Kidney tubule cell (primary cell): ENCODE data around the gene CSDE1.

Experiments
- DNase-seq: peaks from one replicate; pipeline ENCODE4 v3.0.0-alpha.2; 2018; ENCODE audit warnings: low spot score

The CSDE1 gene

DNA sequence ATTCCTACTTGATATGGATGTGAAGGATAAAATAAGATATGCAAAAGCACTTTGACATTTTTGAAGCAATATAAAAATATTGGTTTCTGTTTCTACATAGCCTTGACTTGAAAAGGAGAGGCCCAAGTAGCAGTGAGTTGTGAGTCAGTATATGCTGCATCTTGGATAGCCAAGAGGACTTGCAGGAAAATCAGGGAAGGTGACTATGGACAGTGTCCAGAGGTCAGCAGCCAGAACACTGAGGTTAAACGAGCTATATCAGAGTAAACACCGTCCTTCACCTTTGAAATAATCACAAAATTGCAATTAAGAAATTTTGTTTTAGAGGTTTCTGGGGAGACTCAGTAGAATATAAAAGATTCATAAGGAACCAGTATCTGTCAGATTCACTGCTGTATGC is 55.9 kb downstream of the CSDE1 start:
- DNase-seq = no peak

DNA sequence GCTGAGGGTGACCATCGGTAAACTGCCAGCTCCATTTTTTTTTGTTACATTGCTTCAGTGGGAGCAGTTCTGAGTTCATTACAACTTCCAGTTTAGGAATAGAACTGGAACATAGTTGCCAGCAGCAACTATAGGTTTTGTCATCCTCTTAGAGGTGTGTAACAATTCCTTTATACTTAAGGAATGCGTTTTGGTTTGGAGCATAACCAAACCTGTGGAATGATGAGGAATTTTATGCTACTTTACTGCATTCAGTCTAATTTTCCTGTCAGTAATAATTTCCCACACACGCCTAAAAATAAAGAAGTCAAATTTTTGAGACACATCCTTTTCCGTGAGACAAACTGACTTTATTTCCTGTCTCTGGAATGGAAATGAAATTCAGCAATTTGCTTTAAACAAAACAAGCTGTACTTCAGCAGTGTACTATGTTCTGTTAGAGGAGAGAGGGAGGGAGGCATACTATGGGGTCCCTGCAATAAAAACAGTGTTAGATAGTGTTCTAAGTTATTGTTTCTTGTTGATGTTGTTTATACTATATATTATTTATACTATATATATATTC is 57.7 kb downstream of the CSDE1 start:
- no peak for DNase-seq

DNA sequence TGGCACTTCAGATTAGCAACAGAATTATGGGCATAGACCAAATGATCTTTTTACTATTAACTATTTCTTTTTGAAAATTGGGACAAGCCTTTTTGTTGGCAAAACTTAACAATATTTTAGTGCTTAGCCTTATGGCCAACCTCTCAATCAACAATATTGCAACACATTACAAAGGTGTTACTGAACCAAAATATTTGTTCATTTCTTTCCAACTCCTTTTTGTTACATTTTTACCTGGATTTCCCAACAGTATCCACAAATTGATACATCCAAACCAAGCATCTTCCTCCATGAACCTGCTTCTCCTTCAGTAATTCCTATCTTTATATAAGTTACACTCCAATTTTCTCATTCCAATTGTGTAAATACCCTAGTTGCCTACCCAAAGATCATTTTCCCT is 61.0 kb downstream of the CSDE1 start:
- DNase-seq = no peak

DNA sequence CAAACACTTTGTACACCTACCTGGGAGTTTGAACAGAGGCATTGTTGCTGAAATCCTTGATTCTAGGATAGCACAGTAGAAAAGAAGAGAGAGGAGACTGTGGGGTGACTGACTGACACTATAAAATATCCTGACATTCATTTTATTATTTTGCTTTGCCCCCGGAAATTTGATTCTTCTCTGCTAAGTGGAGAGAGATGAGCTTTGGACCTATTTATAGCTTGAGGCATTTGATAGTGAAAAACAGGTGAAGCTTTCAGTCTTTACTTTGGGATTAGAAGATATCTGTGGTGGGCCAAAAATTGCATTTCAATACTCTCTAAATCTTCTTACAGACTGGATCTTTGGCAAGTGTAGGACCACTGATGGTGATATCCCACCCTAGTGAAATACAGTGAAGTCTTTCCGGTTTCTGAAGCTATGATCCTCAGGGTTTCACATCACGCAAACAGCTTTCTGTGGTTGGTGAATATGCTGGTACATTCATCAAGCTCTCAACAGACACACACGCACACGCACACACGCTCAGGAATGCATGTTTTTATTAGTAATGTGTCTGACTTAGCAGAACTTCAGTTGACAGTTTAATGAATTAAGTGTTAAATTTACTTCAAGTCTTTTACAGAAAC is 62.2 kb downstream of the CSDE1 start, which contains the start of gene AMPD1:
TSS of gene AMPD1 (minus strand) at position 117 of the 629 bp plus-strand sequence. CDS start at position 42, 75 bp downstream.
- DNase-seq = peak; percentile 51

DNA sequence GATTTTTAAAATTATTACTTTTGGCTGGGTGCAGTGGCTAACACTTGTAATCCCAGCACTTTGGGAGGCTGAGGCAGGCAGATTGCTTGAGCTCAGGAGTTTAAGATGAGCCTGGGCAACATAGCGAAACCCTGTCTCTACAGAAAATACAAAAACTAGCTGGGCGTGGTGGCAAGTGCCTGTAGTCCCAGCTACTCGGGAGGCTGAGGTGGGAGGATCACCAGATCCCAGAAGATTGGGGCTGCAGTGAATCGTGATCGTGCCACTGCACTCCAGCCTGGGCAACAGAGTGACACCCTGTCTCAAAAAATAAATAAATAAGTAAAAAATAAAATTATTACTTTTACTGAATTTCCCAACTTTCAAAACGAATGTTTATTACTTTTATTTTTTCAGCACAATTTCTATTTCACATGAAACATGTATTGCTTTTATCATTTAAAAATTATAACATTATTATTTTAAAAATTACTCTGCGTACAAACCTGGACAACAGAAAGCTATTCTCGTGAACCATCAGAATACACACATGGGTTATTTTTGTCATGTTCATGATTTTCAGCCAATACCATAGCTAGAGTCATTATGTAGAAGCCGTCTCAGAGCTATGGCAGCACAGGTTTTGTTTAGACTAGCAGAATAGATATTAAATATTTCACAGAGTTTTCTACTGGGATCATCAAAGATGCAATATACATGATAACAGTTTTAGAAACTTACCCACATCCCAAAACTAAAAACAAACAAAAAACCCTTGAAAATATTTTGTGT is 63.1 kb downstream of the CSDE1 start:
- no peak for DNase-seq

DNA sequence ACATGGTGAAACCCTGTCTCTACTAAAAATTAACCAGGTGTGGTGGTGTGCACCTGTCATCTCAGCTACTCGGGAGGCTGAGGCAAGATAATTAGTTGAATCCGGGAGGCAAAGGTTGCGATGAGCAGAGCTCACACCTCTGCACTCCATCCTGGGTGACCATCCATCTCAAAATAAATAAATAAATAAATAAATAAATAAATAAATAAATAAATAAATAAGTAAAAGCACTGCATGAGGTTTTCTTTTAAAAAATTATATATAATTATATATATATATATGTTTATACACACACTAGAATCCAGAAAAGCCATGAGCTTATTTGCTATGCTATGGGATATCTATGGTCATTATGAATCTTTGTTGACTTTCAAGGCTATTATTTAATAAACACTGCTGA is 64.8 kb downstream of the CSDE1 start:
- no peak for DNase-seq

DNA sequence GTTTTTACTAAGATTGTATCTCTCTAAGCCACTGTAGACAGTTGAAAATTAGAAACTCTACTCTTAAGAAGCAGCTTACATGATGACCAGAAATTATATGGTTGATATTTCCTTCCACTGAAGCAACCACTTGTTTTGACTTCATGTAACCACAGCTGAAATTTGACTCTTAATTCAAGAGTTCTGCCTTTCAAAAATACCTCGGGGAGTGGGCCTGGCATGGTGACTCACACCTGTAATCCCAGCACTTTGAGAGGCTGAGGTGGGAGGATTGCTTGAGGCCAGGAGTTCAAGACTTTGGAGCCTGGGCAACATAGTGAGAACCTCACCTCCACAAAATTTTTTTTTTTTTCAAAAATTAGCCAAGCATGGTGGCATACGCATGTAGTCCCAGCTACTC is 66.7 kb downstream of the CSDE1 start:
- DNase-seq = no peak

DNA sequence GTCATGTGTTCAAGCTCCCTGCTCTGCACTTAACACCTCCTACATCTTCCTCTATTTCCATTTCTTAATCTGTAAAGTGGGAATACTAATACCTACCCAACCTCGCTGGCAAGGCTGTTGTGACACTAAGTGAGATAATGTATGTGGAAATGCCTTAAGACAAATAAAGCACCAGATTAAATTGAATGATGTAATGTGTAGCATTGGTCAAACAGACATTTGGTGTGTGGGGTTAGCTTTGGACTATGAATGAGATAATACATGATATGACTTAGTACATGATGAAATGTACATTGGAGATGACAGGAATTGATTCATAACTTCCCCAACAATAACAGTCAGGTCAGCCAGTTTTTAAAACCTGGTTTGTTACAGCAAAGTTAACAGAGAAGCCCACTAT is 67.6 kb downstream of the CSDE1 start:
- no peak for DNase-seq

DNA sequence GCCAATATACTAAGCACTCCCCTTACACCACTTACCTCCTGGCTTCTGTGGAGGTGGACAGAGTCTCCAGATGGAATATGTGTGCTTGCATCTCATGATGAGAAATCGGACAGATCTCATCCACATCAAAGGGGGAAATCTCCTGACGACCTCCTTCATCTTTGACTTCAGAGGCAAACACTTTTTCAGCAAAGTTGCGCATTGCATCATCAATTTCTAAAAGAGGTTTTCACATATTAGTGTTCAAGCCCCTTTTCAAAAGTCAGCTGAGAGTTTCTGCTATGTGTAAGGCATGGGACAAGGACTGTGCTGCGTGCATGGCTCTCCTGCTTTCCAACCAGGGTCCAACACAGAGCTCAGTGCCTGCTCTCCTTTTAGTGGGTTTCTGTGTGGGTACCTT is 69.3 kb downstream of the CSDE1 start:
- DNase-seq = no peak

DNA sequence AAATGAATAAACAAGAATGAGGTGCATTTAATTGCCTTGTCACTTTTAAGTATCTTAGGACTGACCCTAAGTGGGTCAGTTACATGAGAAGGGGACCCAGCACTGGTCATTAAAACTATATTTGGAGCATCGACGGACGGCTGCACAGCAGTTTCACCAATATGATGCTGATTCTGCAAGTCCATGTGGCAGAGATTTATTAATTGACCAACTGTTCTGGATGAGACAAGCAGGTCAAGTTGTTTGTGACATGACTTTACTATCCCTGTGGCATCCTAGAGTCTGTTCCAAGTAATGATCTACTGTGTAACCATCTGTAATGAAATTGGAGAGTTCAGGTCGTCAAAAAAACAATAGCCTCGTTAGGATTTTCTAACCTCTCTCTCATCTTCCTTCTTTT is 71.9 kb downstream of the CSDE1 start:
- no peak for DNase-seq

DNA sequence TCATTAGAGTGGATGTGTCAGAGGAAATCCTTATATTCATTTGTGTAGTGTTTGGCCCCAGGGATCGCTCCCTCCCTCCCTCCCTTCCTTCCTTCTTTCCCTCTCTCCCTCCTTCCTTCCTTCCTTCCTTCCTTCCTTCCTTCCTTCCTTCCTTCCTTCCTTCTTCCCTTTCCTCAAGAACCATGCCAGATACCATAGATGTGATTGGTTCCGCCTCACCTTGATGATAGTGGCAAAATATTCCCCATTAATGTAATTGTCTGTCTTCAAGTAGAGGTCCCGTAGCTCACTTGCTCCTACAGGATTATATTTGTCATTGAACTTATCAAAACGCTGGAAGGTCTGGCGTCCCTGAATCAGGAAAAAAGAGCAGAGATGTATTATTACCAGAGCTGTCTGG is 80.1 kb downstream of the CSDE1 start:
- no peak for DNase-seq

DNA sequence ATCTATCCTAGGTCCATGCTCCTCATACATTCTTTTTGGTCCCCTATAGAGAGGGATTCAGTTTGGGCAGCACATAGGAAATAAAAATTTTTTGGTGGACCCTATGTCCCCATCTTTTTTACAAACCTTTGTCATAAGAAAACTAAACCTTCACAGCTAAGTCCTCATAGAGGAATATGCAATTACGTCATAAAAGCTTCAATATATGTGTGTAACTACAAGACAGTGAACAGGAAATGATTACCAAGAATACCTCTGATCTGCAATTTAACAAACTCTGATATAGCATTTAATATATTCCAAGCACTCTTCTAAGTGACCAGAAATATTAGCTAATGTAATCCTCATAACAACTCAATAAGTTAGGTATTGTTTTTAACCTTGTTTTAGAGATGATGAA is 81.7 kb downstream of the CSDE1 start:
- DNase-seq = no peak

DNA sequence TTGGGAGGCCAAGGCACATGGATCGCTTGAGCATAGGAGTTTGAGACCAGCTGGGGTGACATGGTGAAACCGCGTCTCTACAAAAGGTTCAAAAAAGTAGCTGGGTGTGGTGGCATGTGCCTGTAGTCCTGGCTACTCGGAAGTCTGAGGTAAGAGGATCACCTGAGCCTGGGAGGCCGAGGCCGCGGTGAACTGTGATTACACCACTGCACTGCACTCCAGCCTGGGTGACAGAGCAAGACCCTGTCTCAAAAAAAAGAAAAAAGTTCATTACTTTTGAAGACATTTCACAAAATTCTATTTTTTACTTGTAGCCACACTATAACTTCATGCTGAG is 85.9 kb downstream of the CSDE1 start:
- no peak for DNase-seq

DNA sequence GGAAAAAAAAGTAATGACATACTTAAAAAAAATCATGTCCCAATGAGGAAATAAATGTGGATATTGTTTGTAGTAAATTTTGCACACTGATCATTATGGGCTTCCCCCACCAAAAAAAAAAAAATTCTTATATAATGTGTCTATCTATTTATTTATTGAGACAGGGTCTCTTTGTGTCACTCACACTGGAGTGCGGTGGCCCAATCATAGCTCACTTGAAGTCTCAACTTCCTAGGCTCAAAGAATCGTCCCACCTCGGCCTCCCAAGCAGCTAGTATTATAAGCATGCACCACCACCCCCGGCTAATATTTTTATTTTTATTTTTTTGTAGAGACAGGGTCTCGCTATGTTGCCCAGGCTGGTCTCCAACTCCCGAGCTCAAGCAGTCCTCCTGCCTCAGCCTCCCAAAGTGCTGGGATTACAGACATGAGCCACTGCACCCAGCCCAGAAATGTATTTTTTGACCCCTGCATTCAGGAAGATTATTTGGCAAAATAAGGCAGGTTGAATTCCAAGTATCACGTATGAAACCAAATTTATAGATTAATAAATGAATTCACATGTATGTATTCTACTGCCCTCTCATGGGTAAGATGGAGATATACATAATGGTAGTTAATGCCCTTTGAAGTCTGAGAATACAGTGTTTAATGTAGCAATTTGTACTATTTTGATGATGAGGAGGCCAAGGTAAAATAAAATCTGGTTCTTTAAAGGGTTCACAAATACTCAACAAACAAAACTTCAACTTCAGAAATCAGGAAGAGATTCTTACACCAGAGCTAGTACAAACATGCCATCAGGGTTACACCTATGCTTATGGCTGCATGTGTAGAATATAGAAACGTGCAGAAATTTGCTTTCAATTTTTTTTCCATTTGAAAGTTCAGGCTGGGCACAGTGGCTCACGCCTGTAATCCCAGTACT is 86.5 kb downstream of the CSDE1 start:
- DNase-seq = peak; percentile 10

DNA sequence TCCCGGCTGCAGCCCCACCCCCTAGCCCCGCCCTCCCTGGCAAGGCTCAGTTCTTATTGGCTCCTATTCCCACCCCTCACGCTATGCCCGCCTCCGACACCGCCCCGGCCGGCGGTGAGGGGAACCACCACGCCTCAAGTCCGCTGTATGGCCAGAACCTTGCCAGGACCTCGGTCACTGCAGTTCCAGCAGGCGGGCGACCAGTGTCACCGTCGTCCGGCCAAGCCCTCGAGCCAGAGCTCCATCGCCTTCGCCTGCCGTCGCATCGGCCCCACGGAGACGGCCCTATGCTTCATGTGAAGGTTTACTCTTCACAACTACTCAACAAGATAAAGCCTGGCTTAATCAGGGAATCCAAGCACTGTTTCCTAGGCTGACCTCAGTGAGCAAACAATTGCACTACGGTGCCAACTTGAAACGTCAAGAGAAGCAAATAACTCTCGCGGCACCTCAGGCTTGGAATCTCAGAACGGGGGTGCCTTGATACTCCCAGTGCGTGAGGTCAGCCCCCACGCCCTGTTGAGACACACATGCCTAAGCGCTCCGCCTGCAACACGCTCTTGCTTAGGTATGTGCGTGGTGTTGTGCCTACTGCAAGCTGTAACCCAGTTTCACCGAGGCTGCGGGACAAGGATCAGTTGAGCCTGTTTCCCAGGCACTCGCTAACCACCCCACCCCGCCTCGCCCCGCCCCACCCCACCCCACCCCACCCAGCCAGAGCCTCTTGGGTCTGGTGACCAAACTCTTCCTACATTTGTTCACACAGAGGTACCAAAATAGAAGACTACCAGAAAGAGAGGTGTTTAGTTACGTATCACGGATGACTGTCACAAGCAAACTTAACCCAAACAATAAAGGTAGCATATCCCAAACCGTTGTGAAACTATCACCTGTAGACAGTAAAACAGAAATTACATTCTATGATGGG is 87.4 kb downstream of the CSDE1 start:
- DNase-seq = peak; percentile 92

DNA sequence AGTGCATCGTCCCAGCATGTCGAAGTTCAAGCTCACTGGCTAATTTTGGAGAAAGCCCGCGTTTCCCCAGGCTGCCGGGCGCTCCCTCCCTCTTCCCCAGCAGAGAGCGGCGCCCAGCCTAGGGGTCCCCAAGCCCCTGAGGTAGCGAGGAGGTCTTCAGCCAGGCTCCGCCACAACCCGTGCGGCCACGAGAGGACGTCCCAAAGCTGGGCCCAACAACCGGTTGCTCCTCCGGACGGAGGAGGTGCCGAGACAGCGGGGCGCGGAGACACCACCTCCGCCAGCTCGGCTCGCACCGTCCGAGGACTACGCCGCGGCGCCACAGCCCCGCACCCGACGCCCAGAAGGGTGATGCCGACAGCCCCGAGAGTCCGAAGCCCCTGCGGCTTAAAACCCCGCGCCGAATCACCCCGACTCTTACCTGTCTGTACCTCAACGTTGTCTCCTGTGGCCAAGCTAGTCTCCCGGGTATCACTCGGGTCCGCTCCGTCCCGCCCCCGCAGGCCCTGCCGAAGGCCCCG is 88.2 kb downstream of the CSDE1 start, which contains the start of gene DENND2C:
TSS of gene DENND2C (minus strand) at position 488 of the 521 bp plus-strand sequence. CDS start 44,065 bp downstream, outside the sequence.
- DNase-seq = no peak

DNA sequence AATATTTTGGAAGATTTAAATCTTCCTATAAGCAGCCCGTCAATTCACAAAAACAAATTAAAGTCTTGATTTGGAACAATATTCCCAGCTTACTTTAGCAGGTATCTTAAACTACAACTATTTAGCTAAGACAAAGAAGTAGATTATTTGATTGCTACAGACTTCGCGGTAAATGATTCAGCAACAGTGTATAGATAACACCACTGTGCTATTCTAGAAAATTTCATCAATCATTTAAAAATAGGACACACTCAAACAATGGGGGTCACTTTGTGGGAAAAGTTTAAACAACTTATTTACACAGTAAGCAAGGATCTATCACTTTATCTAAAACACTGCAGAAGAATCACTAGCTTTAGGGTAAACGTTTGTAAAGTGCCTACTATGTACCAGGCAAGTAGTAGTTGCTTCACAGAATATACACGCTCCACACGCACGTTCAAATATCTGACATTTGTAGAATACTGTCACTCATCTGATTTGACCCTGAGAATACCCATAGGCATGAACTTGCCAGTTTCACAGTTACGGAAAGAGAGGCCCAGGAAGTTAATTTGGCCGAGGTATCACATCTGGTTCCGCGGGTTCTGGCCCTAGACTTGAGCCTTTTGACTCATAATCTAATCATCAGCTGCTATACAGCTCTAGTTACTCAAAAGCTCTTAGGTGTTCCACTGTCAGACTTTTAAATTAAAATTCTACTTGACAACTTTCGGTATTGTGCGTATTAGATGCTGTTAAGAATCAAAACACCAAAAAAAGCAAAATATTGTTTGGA is 88.8 kb downstream of the CSDE1 start:
- peak; percentile 35 for DNase-seq

DNA sequence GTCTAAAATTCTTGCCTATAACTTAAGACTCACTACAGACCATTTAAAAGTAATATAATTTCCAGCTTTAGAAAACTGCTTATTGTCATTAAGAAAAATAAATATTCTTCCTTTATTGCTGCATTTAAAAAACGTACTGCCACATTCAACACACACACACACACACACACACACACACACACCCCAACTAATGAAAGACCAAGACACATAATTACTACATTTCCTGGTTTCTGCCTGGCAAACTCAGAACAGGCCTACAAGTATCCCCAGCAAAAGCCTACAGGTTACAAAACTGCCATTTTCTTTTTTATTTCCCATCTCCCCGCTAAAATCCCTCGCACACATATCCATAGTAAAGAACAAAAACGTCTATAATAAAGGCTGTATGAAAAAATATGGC is 89.4 kb downstream of the CSDE1 start:
- no peak for DNase-seq

DNA sequence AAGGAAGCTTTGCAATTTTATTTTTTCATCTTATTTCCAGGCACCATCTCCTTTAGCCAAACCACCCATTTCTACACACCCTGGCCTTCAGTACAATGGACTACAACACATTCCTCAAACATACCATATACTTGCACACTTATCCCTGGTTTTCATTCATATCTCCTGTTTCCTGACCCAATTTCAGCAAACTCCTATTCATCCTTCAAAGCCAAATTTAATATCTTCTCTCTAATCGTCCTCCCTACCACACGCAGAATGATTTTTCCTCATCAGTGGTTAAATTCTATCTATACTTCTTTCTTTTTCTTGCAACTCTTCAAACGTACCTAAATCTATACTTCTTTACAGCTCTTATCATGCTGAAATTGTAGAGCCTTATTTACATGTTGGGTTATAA is 90.8 kb downstream of the CSDE1 start:
- no peak for DNase-seq
